Body of pancreas (tissue), 4 donors: ENCODE measurements around the gene MT1A. TPM values are rescaled to one million over a fixed set of nuclear protein-coding genes. Genes with fewer than 3 reads are reported as not detected.

ENCODE experiments used
- ATAC-seq: fragments of 150-250 bp; one replicate; pipeline ENCODE4 v1.9.1; 2016
- DNase-seq, 4 donors: peaks; one replicate each; pipeline ENCODE4 v3.0.0-alpha.2; 2019
- H3K27ac ChIP-seq, 4 donors: fragments of 200-600 bp; sonication (generic); 1 replicate in 3 of 4; 2 replicates in 1 of 4; pipeline versions ENCODE4 v1.5.1 to v1.6.1; 2016 to 2019; ENCODE audit warnings: mild to moderate bottlenecking in 1 of 4, mixed read lengths in 1 of 4, moderate library complexity in 1 of 4
- H3K27me3 ChIP-seq, 2 donors: fragments of 200-600 bp; sonication (generic); one replicate each; pipeline ENCODE4 v1.6.0; 2016; ENCODE audit warnings: mild to moderate bottlenecking in 1 of 2
- H3K36me3 ChIP-seq, 2 donors: fragments of 200-600 bp; sonication (generic); replicated peaks in 1 of 2; 2 replicates each; pipeline ENCODE4 v1.5.1; 2016; ENCODE audit warnings: low read depth in 2 of 2; ENCODE audit not compliant: insufficient read depth in 1 of 2
- H3K4me1 ChIP-seq: fragments of 200-600 bp; sonication (generic); one replicate; pipeline ENCODE4 v1.6.0; 2016
- H3K4me3 ChIP-seq, 2 donors: fragments of 200-600 bp; sonication (generic); 1 replicate in 1 of 2; 2 replicates in 1 of 2; pipeline ENCODE4 v1.5.1; 2016 to 2019
- H3K9me3 ChIP-seq, 3 donors: fragments of 200-600 bp; sonication (generic); 1 replicate in 2 of 3; 2 replicates in 1 of 3; pipeline ENCODE4 v1.5.1; 2016
- POLR2A ChIP-seq, 3 donors: fragments of 450-650 bp; IDR thresholded peaks; one replicate each; pipeline ENCODE4 v1.6.1; 2016; ENCODE audit warnings: antibody characterized with exemption in 3 of 3, mild to moderate bottlenecking in 2 of 3
- WGBS, 2 donors: methylation state at CpG; one replicate each; pipeline ENCODE4 v1.1.5; 2017; 5-methylcytosine and 5-hydroxymethylcytosine counted together
- intact Hi-C: fragments of 100-400 bp; cut with DNase I; formaldehyde crosslinking; loops from one replicate; pipeline ENCODE4 v1.15.1; 2023
- total RNA-seq, 2 donors: library from RNA; depleted of rRNA; stranded (reverse); fragments of >200 nt; gene quantifications; one replicate each; pipeline ENCODE4 v1.1.0, GENCODE V29; 2016
- TF ChIP-seq, protein P1 (sequence below), 7 experiments: fragments of 450-650 bp in 4 of 7; fragments of 200-600 bp in 3 of 7; sonication (generic) in 3 of 7; IDR thresholded peaks; one replicate each; pipeline ENCODE4 v1.5.1; 2016 to 2019; ENCODE audit warnings: antibody characterized with exemption in 7 of 7

Gene MT1A
- total RNA-seq, 2 donors from 2014 or later, result 268 TPM; not detected in 1

DNA sequence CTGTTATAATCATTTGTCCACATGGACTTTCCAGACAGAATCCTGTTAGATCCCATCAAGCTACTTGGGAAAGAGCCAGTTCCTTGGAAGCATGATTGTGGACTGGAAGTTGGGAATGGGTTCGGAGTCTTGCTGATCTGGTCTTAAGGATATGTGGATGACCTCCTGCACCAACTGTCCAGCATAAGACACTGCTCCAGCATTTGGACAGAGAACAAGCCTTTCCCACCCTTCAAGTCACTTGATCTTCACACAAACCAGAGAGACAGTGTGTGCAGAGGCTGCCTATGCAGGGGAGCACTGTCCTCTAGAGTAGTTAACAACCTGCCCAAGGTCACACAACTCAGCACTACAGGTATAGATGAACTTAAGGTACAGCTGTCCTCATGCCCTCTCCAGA is 7.4 kb downstream of the MT1A start:
- ATAC-seq (no peak), DNase-seq (no peak)
- 0% methylated on average over 1 of the region's 1 CpG for WGBS, 2 donors
- no peaks in the 10 kb centered on the region for H3K9me3 ChIP-seq
- intact Hi-C loops, result no loop called here
- peaks cover 9% of the 10 kb centered on the region for H3K4me1 ChIP-seq
- H3K4me3 ChIP-seq, result no peak overlapping the region
- H3K27ac ChIP-seq, result no peak overlapping the region
- no peaks in the 10 kb centered on the region for H3K27me3 ChIP-seq
- TF ChIP-seq, protein P1, sequence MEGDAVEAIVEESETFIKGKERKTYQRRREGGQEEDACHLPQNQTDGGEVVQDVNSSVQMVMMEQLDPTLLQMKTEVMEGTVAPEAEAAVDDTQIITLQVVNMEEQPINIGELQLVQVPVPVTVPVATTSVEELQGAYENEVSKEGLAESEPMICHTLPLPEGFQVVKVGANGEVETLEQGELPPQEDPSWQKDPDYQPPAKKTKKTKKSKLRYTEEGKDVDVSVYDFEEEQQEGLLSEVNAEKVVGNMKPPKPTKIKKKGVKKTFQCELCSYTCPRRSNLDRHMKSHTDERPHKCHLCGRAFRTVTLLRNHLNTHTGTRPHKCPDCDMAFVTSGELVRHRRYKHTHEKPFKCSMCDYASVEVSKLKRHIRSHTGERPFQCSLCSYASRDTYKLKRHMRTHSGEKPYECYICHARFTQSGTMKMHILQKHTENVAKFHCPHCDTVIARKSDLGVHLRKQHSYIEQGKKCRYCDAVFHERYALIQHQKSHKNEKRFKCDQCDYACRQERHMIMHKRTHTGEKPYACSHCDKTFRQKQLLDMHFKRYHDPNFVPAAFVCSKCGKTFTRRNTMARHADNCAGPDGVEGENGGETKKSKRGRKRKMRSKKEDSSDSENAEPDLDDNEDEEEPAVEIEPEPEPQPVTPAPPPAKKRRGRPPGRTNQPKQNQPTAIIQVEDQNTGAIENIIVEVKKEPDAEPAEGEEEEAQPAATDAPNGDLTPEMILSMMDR (IDR thresholded peaks at IDR 0.05), result no peak
- TF ChIP-seq POLR2A (IDR thresholded peaks at IDR 0.05), result no peak
- no peaks in the 10 kb centered on the region for H3K36me3 ChIP-seq

GRCh38 chr16:56647641-56648431 is 9.4 kb downstream of the MT1A start:
- H3K4me3 ChIP-seq, result no peak overlapping the region
- no peaks in the 10 kb centered on the region for H3K9me3 ChIP-seq
- TF ChIP-seq, protein P1 (IDR thresholded peaks at IDR 0.05), result no peak
- no peak for TF ChIP-seq POLR2A (IDR thresholded peaks at IDR 0.05)
- ATAC-seq, result no peak
- H3K27ac ChIP-seq, result no peak overlapping the region
- intact Hi-C loops, result no loop called here
- no peaks in the 10 kb centered on the region for H3K36me3 ChIP-seq
- no peak for DNase-seq
- no peaks in the 10 kb centered on the region for H3K27me3 ChIP-seq
- 64 to 66% methylated on average over 10 to 32 of the region's 33 CpGs for WGBS, 2 donors
- H3K4me1 ChIP-seq, result peaks cover 9% of the 10 kb centered on the region

DNA sequence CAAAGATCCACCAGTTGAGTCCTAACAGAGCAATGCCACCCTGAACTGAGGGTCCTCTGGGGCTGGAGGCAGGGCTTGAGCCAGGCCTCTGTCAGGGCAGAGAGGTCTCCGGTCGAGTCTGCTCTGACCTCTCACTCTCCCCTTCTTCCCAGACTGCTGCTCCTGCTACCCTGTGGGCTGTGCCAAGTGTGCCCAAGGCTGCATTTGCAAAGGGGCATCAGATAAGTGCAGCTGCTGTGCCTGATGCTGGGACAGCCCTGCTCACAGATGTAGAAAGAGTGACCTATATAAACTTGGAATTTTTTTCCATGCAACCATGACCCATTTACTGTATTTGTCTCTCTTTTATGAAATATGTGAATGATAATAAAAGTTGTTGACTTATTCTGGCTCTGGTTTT is 10.8 kb downstream of the MT1A start:
- Histone ChIP-seq H3K4me3 (no peak overlapping the region), H3K4me1 (peaks cover under 1% of the 10 kb centered on the region), H3K27me3 (no peaks in the 10 kb centered on the region), H3K27ac (no peak overlapping the region), H3K9me3 (no peaks in the 10 kb centered on the region), H3K36me3 (no peaks in the 10 kb centered on the region)
- intact Hi-C loops, result no loop called here
- DNase-seq, result no peak
- ATAC-seq, result no peak
- TF ChIP-seq, protein P1 (IDR thresholded peaks at IDR 0.05), result no peak
- no peak for TF ChIP-seq POLR2A (IDR thresholded peaks at IDR 0.05)
- WGBS, 2 donors, result 87 to 93% methylated on average over 2 of the region's 2 CpGs

DNA sequence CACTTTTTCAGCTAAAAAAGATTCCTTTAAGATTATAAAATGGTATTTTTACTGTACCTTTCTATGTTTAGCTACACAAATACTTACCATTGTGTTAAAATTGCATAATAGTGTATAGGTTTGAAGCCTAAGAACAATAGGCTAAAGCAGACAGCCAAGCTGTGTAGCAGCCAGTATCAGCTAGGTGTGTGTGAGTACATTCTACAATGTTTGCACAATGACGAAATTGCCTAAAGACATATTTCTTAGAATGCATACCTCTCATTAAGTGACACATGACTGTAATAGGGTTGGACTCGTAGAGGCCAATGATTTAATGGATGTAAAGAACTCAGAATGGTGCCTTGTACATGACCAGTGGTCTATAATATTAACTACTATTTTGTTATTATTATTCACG is 11.4 kb downstream of the MT1A start:
- intact Hi-C loops, result no loop called here
- Histone ChIP-seq H3K9me3 (no peaks in the 10 kb centered on the region), H3K4me1 (no peaks in the 10 kb centered on the region), H3K27me3 (no peaks in the 10 kb centered on the region), H3K27ac (no peak overlapping the region), H3K4me3 (no peak overlapping the region), H3K36me3 (no peaks in the 10 kb centered on the region)
- ATAC-seq (no peak), DNase-seq (no peak)
- 71 to 75% methylated on average over 3 of the region's 3 CpGs for WGBS, 2 donors
- TF ChIP-seq, protein P1 (IDR thresholded peaks at IDR 0.05), result no peak
- no peak for TF ChIP-seq POLR2A (IDR thresholded peaks at IDR 0.05)

DNA sequence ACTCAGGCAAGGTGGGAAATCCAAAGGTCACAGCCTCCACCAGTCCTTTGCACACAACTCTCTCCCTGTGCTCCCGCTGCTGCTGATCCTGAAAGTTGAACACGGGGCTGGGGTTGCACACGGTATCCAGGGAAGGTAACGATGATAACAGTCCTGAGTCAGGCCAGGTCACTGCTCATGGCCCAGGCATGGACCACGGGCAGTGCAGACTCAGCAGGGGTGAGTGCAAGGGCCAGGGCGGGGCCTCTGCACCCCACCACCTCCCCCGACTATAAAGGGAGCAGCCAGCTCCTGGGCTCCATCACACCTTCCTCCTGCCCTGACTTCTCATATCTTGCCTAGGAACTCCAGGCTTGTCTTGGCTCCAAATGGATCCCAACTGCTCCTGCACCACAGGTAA is 13.1 kb downstream of the MT1A start, which contains the start of gene MT1B:
Gene MT1B (plus strand): TSS at position 301 of the 400 bp plus-strand sequence. CDS start 68 bp downstream, at position 369.
- ATAC-seq (no peak), DNase-seq (no peak)
- Histone ChIP-seq H3K36me3 (no peaks in the 10 kb centered on the region), H3K9me3 (no peaks in the 10 kb centered on the region), H3K27ac (no peak within 1 kb of the TSS), H3K27me3 (no peaks in the 10 kb centered on the region), H3K4me1 (no peaks in the 10 kb centered on the region), H3K4me3 (no peak within 1 kb of the TSS)
- intact Hi-C loops, result no loop called here
- WGBS, 2 donors, result 65 to 94% methylated on average over 7 of the region's 7 CpGs
- TF ChIP-seq POLR2A (IDR thresholded peaks at IDR 0.05), result no peak
- TF ChIP-seq, protein P1 (IDR thresholded peaks at IDR 0.05), result no peak
